ENCODE results near the gene USP40. TPM values are rescaled to one million over a fixed set of nuclear protein-coding genes. Genes with fewer than 3 reads are reported as not detected.
A peak's percentile ranks its signal among the peaks of the same experiment; 100 is the strongest.

USP40 gene
- total RNA-seq, 1 donor from 2014 or later = 41.5 TPM

DNA sequence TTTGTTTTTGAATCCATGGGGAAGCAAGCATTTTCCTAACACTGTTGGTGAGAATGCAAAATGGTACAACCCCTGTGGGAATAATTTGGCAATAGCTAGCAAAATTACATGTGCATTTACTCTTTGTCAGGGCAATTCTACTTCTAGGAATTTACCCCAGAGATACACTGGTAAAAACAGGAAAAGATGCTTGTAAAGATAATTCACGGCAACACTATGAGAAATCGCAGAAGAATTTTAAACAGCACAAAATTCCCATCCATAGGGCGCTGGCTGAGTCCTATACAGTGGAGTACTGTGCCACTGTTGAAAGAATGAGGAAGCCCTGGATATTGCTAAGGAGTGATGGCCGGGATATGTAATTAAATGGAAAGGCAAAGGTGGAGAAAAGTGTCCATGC, 136.5 kb downstream of the USP40 start:
- Mint-ChIP-seq H3K36me3 (peaks cover 9% of the 10 kb centered on the region), H3K27ac (no peak overlapping the region), H3K9me3 (peaks cover 6% of the 10 kb centered on the region), H3K27me3 (no peaks in the 10 kb centered on the region), H3K4me3 (no peak overlapping the region), H3K4me1 (ENCODE audit: unreplicated experiment) (peaks cover 6% of the 10 kb centered on the region)
- no peak for DNase-seq (ENCODE audit: extremely low spot score, unreplicated experiment)
- TF ChIP-seq, protein P1, sequence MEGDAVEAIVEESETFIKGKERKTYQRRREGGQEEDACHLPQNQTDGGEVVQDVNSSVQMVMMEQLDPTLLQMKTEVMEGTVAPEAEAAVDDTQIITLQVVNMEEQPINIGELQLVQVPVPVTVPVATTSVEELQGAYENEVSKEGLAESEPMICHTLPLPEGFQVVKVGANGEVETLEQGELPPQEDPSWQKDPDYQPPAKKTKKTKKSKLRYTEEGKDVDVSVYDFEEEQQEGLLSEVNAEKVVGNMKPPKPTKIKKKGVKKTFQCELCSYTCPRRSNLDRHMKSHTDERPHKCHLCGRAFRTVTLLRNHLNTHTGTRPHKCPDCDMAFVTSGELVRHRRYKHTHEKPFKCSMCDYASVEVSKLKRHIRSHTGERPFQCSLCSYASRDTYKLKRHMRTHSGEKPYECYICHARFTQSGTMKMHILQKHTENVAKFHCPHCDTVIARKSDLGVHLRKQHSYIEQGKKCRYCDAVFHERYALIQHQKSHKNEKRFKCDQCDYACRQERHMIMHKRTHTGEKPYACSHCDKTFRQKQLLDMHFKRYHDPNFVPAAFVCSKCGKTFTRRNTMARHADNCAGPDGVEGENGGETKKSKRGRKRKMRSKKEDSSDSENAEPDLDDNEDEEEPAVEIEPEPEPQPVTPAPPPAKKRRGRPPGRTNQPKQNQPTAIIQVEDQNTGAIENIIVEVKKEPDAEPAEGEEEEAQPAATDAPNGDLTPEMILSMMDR (conservative IDR thresholded peaks at IDR 0.05) = no peak

DNA sequence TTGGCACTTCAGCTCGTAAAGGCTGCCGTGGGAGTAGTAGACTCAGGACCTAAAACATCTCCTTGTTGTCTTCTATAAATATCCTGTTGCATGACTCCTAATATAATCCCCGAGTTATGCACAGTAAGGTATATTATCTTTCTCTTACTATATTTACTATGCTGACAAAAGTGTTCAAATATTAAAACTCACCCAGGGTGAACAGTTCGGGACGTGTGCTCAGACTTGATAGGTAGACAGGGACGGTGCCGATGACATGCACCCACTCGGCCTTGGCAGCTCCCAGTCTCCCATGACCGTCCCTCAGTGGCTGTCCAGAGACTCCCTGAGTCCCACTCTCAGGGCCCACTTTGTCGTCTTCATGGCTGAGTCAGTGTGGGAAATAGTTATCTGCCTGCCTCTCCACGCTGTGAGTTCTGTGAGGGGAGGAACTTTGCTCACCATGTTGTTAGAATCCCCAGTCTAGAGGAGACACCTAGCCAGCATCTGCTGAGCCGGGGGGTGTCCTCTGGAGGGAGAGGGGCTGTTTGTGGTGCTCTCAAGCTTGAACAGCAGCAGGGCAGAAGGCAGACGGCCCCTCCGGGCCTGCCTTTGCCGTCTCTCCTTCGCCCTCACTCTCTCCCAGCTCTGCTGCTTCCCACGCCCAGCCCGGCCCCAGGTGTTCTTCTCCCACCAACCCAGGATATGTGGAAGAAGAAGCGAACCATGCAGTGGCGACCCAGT, 137.2 kb downstream of the USP40 start:
- peak; percentile 50 for DNase-seq (ENCODE audit: extremely low spot score, unreplicated experiment)
- TF ChIP-seq, protein P1 (conservative IDR thresholded peaks at IDR 0.05) = no peak
- no peak overlapping the region for H3K27ac Mint-ChIP-seq
- H3K4me3 Mint-ChIP-seq = no peak overlapping the region
- no peaks in the 10 kb centered on the region for H3K27me3 Mint-ChIP-seq
- H3K36me3 Mint-ChIP-seq = peaks cover 9% of the 10 kb centered on the region
- H3K9me3 Mint-ChIP-seq = peaks cover 6% of the 10 kb centered on the region
- H3K4me1 Mint-ChIP-seq (ENCODE audit: unreplicated experiment) = peaks cover 6% of the 10 kb centered on the region

DNA sequence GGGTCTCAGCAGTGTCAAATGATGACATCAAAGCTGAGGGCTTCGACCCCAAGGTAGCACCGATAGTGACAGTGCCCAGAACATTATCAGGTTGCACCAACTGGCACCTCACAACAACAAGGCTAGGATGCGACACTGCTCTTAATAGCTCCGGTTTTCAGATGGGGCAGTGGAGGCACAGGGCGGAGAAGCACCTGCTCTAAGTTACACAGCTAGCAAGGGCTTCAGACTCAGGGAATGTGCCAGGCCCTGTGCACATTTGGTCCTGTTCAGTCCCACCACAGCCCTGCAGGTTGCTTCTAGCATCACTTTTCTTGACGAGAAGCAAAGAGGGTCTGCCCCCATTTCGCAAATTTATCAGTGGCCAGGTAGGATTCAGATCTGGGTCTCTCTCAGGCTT, 138.1 kb downstream of the USP40 start:
- DNase-seq (ENCODE audit: extremely low spot score, unreplicated experiment) = peak; percentile 40
- Mint-ChIP-seq H3K36me3 (peaks cover 9% of the 10 kb centered on the region), H3K4me3 (no peak overlapping the region), H3K4me1 (ENCODE audit: unreplicated experiment) (peaks cover 6% of the 10 kb centered on the region), H3K9me3 (peaks cover 6% of the 10 kb centered on the region), H3K27me3 (no peaks in the 10 kb centered on the region), H3K27ac (no peak overlapping the region)
- TF ChIP-seq, protein P1 (conservative IDR thresholded peaks at IDR 0.05) = no peak

DNA sequence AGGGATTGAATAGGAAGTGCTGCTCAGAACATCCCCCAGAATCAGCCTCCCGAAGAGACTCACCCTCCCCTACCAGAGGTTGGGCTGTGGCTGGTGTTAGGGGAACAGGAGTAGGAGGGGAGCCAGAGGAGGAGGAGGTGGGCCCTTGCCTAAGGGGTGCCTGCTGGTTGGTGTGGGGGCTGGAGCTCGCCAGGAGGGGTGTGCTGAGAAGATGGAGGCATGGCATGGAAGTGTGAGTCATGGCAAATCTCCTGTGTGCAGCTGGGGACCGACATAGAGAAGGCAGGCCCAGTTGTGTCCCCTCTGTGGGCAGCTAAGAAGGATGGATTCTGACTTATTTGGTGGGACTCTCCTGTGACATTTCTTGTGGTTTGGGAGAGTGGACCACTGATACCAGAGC, 138.6 kb downstream of the USP40 start:
- TF ChIP-seq, protein P1 (conservative IDR thresholded peaks at IDR 0.05) = no peak
- peaks cover 9% of the 10 kb centered on the region for H3K36me3 Mint-ChIP-seq
- H3K27ac Mint-ChIP-seq = no peak overlapping the region
- H3K9me3 Mint-ChIP-seq = peaks cover 6% of the 10 kb centered on the region
- DNase-seq (ENCODE audit: extremely low spot score, unreplicated experiment) = peak; percentile 42
- no peaks in the 10 kb centered on the region for H3K27me3 Mint-ChIP-seq
- no peak overlapping the region for H3K4me3 Mint-ChIP-seq
- H3K4me1 Mint-ChIP-seq (ENCODE audit: unreplicated experiment) = peaks cover 6% of the 10 kb centered on the region

DNA sequence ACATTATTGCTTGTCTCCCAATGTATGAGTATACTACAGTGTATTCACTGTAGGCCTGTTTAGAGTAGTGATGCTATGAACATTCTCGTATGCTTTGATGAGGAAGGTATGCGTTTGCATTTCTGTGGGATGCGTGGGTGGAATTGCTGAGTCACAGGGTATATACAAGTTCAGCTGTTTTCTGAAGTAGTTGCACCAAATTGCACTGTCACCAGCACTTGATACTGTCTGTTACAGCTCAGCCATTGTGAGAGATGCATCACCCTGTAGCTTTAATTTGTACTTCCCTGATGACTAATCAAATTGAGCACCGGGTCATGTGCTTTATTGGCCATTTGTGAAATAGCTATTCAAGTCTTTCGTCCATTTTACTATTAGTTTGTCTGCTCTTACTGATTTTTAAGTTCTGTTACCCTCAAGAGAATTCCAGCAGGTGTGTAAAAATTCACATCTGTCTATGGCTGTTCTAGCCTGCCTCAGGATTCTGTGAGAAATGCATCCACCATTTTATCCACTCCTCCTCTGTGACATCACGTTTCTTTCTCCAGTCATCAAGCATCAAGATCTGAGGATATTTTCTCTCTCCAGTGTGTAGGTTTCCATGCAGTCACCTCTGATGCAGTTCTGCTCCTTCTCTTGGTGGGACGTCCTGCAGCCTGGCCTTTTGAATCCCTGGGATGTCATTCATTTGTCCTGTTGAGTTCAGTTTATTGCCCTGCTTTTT, 139.8 kb downstream of the USP40 start:
- H3K4me3 Mint-ChIP-seq = no peak overlapping the region
- H3K27me3 Mint-ChIP-seq = no peaks in the 10 kb centered on the region
- H3K27ac Mint-ChIP-seq = no peak overlapping the region
- peaks cover 6% of the 10 kb centered on the region for H3K9me3 Mint-ChIP-seq
- peaks cover 12% of the 10 kb centered on the region for H3K4me1 Mint-ChIP-seq (ENCODE audit: unreplicated experiment)
- H3K36me3 Mint-ChIP-seq = peaks cover 9% of the 10 kb centered on the region
- DNase-seq (ENCODE audit: extremely low spot score, unreplicated experiment) = peak; percentile 2
- TF ChIP-seq, protein P1 (conservative IDR thresholded peaks at IDR 0.05) = no peak

Other genes starting within 250 kb of the USP40 start
- 32.2 and 72.5 TPM in 2 replicates for gene DGKD, start 212.3 kb downstream of the USP40 start, total RNA-seq (ENCODE audit: low replicate concordance)
- gene UGT1A8, start 50.9 kb upstream of the USP40 start, total RNA-seq (ENCODE audit: low replicate concordance) = 0.17 TPM in 1 of 2 replicates, not detected in the other
- gene UGT1A10, start 69.7 kb upstream of the USP40 start, total RNA-seq (ENCODE audit: low replicate concordance) = not detected in 2 replicates
- not detected in 2 replicates for gene UGT1A9, start 105.1 kb upstream of the USP40 start, total RNA-seq (ENCODE audit: low replicate concordance)
- 0.19 TPM in 1 of 2 replicates, not detected in the other for gene UGT1A7, start 115.1 kb upstream of the USP40 start, total RNA-seq (ENCODE audit: low replicate concordance)
- 0.52 and 1.9 TPM in 2 replicates for gene UGT1A6, start 126.1 kb upstream of the USP40 start, total RNA-seq (ENCODE audit: low replicate concordance)
- not detected in 2 replicates for gene UGT1A5, start 146.1 kb upstream of the USP40 start, total RNA-seq (ENCODE audit: low replicate concordance)
- not detected in 2 replicates for gene UGT1A4, start 152.0 kb upstream of the USP40 start, total RNA-seq (ENCODE audit: low replicate concordance)
- 0.19 TPM in 1 of 2 replicates, not detected in the other for gene UGT1A3, start 162.3 kb upstream of the USP40 start, total RNA-seq (ENCODE audit: low replicate concordance)
- gene UGT1A1, start 193.5 kb upstream of the USP40 start, total RNA-seq (ENCODE audit: low replicate concordance) = 0.21 and 0.77 TPM in 2 replicates
- gene MROH2A, start 211.5 kb upstream of the USP40 start, total RNA-seq (ENCODE audit: low replicate concordance) = not detected in 2 replicates